Uterus (tissue), 2 donors: Measurements from ENCODE around the gene SV2B.

ENCODE experiments used
- CTCF ChIP-seq, 4 experiments: fragments of 200-600 bp in 2 of 4; fragments of 450-650 bp in 2 of 4; sonication (generic) in 2 of 4; IDR thresholded peaks; one replicate each; pipeline ENCODE4 v1.5.1; 2016 to 2019; ENCODE audit warnings: antibody characterized with exemption in 4 of 4, mild to moderate bottlenecking in 2 of 4, moderate library complexity in 1 of 4
- POLR2A ChIP-seq, 2 donors: fragments of 450-650 bp; IDR thresholded peaks; one replicate each; pipeline ENCODE4 v1.6.1; 2016; ENCODE audit warnings: antibody characterized with exemption in 2 of 2, mild to moderate bottlenecking in 1 of 2, moderate library complexity in 1 of 2

GRCh38 chr15:91254766-91255165 is 154.7 kb downstream of the SV2B start:
- TF ChIP-seq POLR2A (IDR thresholded peaks at IDR 0.05) (no peak), CTCF (IDR thresholded peaks at IDR 0.05) (no peak)
